B cell (primary cell): ENCODE results near the gene INTS15. TPM values are rescaled to one million over a fixed set of nuclear protein-coding genes. Genes with fewer than 3 reads are reported as not detected.

Experiments
- ATAC-seq: fragments of 200-7000 bp; cut with Tn5 transposase; one replicate; pipeline ENCODE4 v1.10.0; 2021; ENCODE audit warnings: low read depth, mild to moderate bottlenecking, moderate number of reproducible peaks, moderate library complexity
- CTCF ChIA-PET: fragments of 350-600 bp; sonication (Branson Sonifier 250); formaldehyde crosslinking; loops from one replicate; lab custom pipeline; 2021; ENCODE audit warnings: antibody characterized with exemption, inconsistent platforms; lab: Charles Lee
- POLR2A ChIA-PET: fragments of 350-600 bp; sonication (Branson Sonifier 250); formaldehyde crosslinking; loops from one replicate; lab custom pipeline; 2021; ENCODE audit warnings: antibody characterized with exemption; lab: Charles Lee
- DNase-seq: peaks from one replicate; pipeline ENCODE4 v3.0.0; 2013
- H2AFZ ChIP-seq: 2 replicates; pipeline ENCODE4 v1.6.1; 2012; ENCODE audit warnings: mild to moderate bottlenecking, low read depth, low read length; ENCODE audit not compliant: insufficient read depth, poor library complexity, severe bottlenecking
- H3K27ac ChIP-seq, 2 donors: 1 replicate in 1 of 2; 2 replicates in 1 of 2; pipeline ENCODE4 v1.5.1; 2012 to 2013; ENCODE audit warnings: low read length in 2 of 2, mild to moderate bottlenecking in 2 of 2, moderate library complexity in 1 of 2
- H3K27me3 ChIP-seq, 4 experiments: fragments of 200-600 bp in 1 of 4; sonication (generic) in 1 of 4; replicated peaks in 1 of 4; 1 replicate in 2 of 4; 2 replicates in 2 of 4; pipeline versions ENCODE4 v1.6.1 to v1.7.0; 2013 to 2016; ENCODE audit warnings: low read length in 3 of 4, mild to moderate bottlenecking in 2 of 4, mixed read lengths in 1 of 4, moderate library complexity in 1 of 4; ENCODE audit not compliant: insufficient read depth in 4 of 4, control insufficient read depth in 3 of 4; ENCODE audit errors: control extremely low read depth in 1 of 4
- H3K36me3 ChIP-seq, 2 experiments: replicated peaks in 1 of 2; 1 replicate in 1 of 2; 2 replicates in 1 of 2; pipeline versions ENCODE4 v1.6.1 to v1.7.1; 2013; ENCODE audit warnings: low read length in 1 of 2; ENCODE audit not compliant: insufficient read depth in 2 of 2, control insufficient read depth in 1 of 2; ENCODE audit errors: control extremely low read depth in 1 of 2, extremely low read depth in 1 of 2
- H3K4me1 ChIP-seq, 2 donors: fragments of 200-600 bp in 1 of 2; sonication (generic) in 1 of 2; 1 replicate in 1 of 2; 2 replicates in 1 of 2; pipeline versions ENCODE4 v1.5.1 to v1.6.1; 2013 to 2017; ENCODE audit warnings: low read length in 2 of 2; ENCODE audit not compliant: control insufficient read depth in 2 of 2, insufficient read depth in 2 of 2
- H3K4me2 ChIP-seq: replicated peaks from 2 replicates; pipeline ENCODE3; 2012; ENCODE audit warnings: mild to moderate bottlenecking, low read depth, low read length; ENCODE audit not compliant: poor library complexity, severe bottlenecking
- H3K4me3 ChIP-seq, 5 experiments: fragments of 200-600 bp in 1 of 5; sonication (generic) in 1 of 5; 1 replicate in 3 of 5; 2 replicates in 2 of 5; pipeline versions ENCODE4 v1.5.1 to v1.7.0; 2011 to 2016; ENCODE audit warnings: low read length in 4 of 5, mild to moderate bottlenecking in 4 of 5, low read depth in 2 of 5, control low read depth in 1 of 5, moderate library complexity in 1 of 5; ENCODE audit not compliant: insufficient read depth in 1 of 5; ENCODE audit errors: control extremely low read depth in 1 of 5, extremely low read depth in 1 of 5
- H3K79me2 ChIP-seq: fragments of 200-600 bp; sonication (generic); one replicate; pipeline ENCODE4 v1.6.0; 2016; ENCODE audit warnings: low read length; ENCODE audit not compliant: control insufficient read depth, insufficient read depth
- H3K9ac ChIP-seq: fragments of 200-600 bp; sonication (generic); 2 replicates; pipeline ENCODE4 v1.6.1; 2017; ENCODE audit warnings: mild to moderate bottlenecking, low read length, moderate library complexity
- H3K9me3 ChIP-seq, 3 donors: one replicate each; pipeline versions ENCODE4 v1.6.1 to v1.7.1; 2013; ENCODE audit warnings: low read length in 2 of 3; ENCODE audit not compliant: control insufficient read depth in 2 of 3, insufficient read depth in 1 of 3; ENCODE audit errors: control extremely low read depth in 1 of 3
- H4K20me1 ChIP-seq: 2 replicates; pipeline ENCODE4 v1.6.0; 2012; ENCODE audit warnings: mild to moderate bottlenecking, low read length; ENCODE audit not compliant: insufficient read depth, control insufficient read depth, poor library complexity, severe bottlenecking
- H3K27ac Mint-ChIP-seq: one replicate; pipeline ENCODE4 v1.8.0; 2021; ENCODE audit warnings: mixed read lengths
- H3K27me3 Mint-ChIP-seq: one replicate; pipeline ENCODE4 v1.8.0; 2021; ENCODE audit warnings: mixed read lengths
- H3K4me1 Mint-ChIP-seq: one replicate; pipeline ENCODE4 v1.8.0; 2021; ENCODE audit warnings: mixed read lengths
- H3K4me3 Mint-ChIP-seq: one replicate; pipeline ENCODE4 v1.8.0; 2021; ENCODE audit warnings: mixed read lengths
- H3K9me3 Mint-ChIP-seq: one replicate; pipeline ENCODE4 v1.8.0; 2022; ENCODE audit warnings: mixed read lengths; ENCODE audit not compliant: insufficient read depth
- CTCF ChIP-seq: fragments of 200-600 bp; IDR thresholded peaks from one replicate; pipeline ENCODE4 v1.8.0; 2022; ENCODE audit warnings: antibody characterized with exemption, mild to moderate bottlenecking
- EZH2 ChIP-seq: IDR thresholded peaks from 2 replicates; pipeline ENCODE4 v1.6.1; 2012; ENCODE audit warnings: borderline replicate concordance, low read depth, mild to moderate bottlenecking, moderate library complexity, low read length; ENCODE audit not compliant: insufficient read depth, poor library complexity, severe bottlenecking
- WGBS: methylation state at CpG from one replicate; pipeline ENCODE4 v1.1.5; 2013; ENCODE audit warnings: missing lambda C conversion rate; ENCODE audit not compliant: insufficient coverage; 5-methylcytosine and 5-hydroxymethylcytosine counted together
- intact Hi-C: fragments of 100-400 bp; cut with micrococcal nuclease; formaldehyde crosslinking; loops from one replicate; pipeline ENCODE4 v1.10.0; 2022
- polyA plus RNA-seq: library from polyadenylated mRNA; depleted of rRNA; stranded (reverse); fragments of >200 nt; gene quantifications from 2 replicates; pipeline ENCODE4 v1.2.3, GENCODE V29; 2012
- total RNA-seq, 2 donors: library from RNA; stranded (reverse); fragments of 120-200 nt in 1 of 2; gene quantifications; 1 replicate in 1 of 2; 2 replicates in 1 of 2; pipeline versions ENCODE4 v1.2.3 to v1.2.4, GENCODE V29; 2013 to 2022

Gene INTS15
- total and polyA plus RNA-seq, 2 donors (not counting 1 experiment from before 2014, with no cell fraction given): 57.1 to 63.2 TPM

- H3K9me3 ChIP-seq: peaks cover 0 to 18% (median 0%) of the 10 kb centered on the region in 3 donors
- no peak overlapping the region for H3K4me2 ChIP-seq
- Mint-ChIP-seq H3K4me3 (no peak overlapping the region), H3K4me1 (no peaks in the 10 kb centered on the region), H3K9me3 (no peaks in the 10 kb centered on the region), H3K27me3 (no peaks in the 10 kb centered on the region), H3K27ac (peak overlapping the region; percentile 53)
- no peak overlapping the region for H3K4me3 ChIP-seq
- intact Hi-C loops: no loop called here
- H3K9ac ChIP-seq: no peak overlapping the region
- no peaks in the 10 kb centered on the region for H3K27me3 ChIP-seq
- TF ChIP-seq EZH2 (no peak), CTCF (no peak)
- DNase-seq (no peak), ATAC-seq (no peak)
- H3K4me1 ChIP-seq: no peaks in the 10 kb centered on the region
- 97% methylated on average over 8 of the region's 8 CpGs for WGBS
- H3K79me2 ChIP-seq: peaks cover 19% of the 10 kb centered on the region
- peaks cover 1 to 75% of the 10 kb centered on the region in 2 experiments for H3K36me3 ChIP-seq
- H2AFZ ChIP-seq: no peak overlapping the region
- H3K27ac ChIP-seq: no peak overlapping the region
- ChIA-PET CTCF (no interaction called here), POLR2A (no interaction called here)
- peaks cover 65% of the 10 kb centered on the region for H4K20me1 ChIP-seq
Observed at GRCh38 chr7:6647080-6647479, 57.3 kb downstream of the INTS15 start.

- over 99% methylated on average over 14 of the region's 14 CpGs for WGBS
- no peak for ATAC-seq
- H3K4me1 Mint-ChIP-seq: no peaks in the 10 kb centered on the region
Observed at GRCh38 chr7:6647541-6647940, 57.7 kb downstream of the INTS15 start.

More at GRCh38 chr7:6647541-6647940, 57.7 kb downstream of the INTS15 start:
- Histone ChIP-seq H2AFZ (no peak overlapping the region), H3K27ac (no peak overlapping the region), H3K9ac (no peak overlapping the region), H3K36me3 (peaks cover 1 to 74% of the 10 kb centered on the region in 2 experiments), H3K27me3 (no peaks in the 10 kb centered on the region), H4K20me1 (peaks cover 63% of the 10 kb centered on the region), H3K4me3 (no peak overlapping the region), H3K4me2 (no peak overlapping the region), H3K9me3 (peaks cover 0 to 22% (median 0%) of the 10 kb centered on the region in 3 donors), H3K4me1 (no peaks in the 10 kb centered on the region), H3K79me2 (peaks cover 18% of the 10 kb centered on the region)
- Mint-ChIP-seq H3K9me3 (no peaks in the 10 kb centered on the region), H3K27me3 (no peaks in the 10 kb centered on the region), H3K27ac (no peak overlapping the region), H3K4me3 (no peak overlapping the region)
- ChIA-PET POLR2A (no interaction called here), CTCF (no interaction called here)
- TF ChIP-seq CTCF: no peak
- TF ChIP-seq EZH2: no peak
- DNase-seq: no peak
- intact Hi-C loops: no loop called here
